ENCODE results near the gene ETV3L.
A peak's percentile ranks its signal among the peaks of the same experiment; 100 is the strongest.

Gene ETV3L

GRCh38 chr1:157108448-157108847 is 8.8 kb upstream of the ETV3L start:
- no peaks in the 10 kb centered on the region for H3K36me3 ChIP-seq (ENCODE audit: insufficient read depth)
- H3K27ac ChIP-seq, result no peak overlapping the region
- H4K20me1 ChIP-seq (ENCODE audit: insufficient read depth), result no peaks in the 10 kb centered on the region
- no peak overlapping the region for H3K9ac ChIP-seq
- no peak overlapping the region for H3K4me2 ChIP-seq
- H3K27me3 ChIP-seq (ENCODE audit: insufficient read depth, low read depth), result peaks cover 5% of the 10 kb centered on the region; the same call in 1 of the 2 replicates
- TF ChIP-seq, protein P1, sequence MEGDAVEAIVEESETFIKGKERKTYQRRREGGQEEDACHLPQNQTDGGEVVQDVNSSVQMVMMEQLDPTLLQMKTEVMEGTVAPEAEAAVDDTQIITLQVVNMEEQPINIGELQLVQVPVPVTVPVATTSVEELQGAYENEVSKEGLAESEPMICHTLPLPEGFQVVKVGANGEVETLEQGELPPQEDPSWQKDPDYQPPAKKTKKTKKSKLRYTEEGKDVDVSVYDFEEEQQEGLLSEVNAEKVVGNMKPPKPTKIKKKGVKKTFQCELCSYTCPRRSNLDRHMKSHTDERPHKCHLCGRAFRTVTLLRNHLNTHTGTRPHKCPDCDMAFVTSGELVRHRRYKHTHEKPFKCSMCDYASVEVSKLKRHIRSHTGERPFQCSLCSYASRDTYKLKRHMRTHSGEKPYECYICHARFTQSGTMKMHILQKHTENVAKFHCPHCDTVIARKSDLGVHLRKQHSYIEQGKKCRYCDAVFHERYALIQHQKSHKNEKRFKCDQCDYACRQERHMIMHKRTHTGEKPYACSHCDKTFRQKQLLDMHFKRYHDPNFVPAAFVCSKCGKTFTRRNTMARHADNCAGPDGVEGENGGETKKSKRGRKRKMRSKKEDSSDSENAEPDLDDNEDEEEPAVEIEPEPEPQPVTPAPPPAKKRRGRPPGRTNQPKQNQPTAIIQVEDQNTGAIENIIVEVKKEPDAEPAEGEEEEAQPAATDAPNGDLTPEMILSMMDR (conservative IDR thresholded peaks at IDR 0.05; ENCODE audit: low read depth, low read length), result no peak
- no peaks in the 10 kb centered on the region for H3K79me2 ChIP-seq (ENCODE audit: insufficient read depth, low read depth)
- H3K4me3 ChIP-seq (IDR thresholded peaks at IDR 0.05; ENCODE audit: insufficient read depth, low read depth, low read length), result no peak overlapping the region
- H3K4me1 ChIP-seq (ENCODE audit: low read depth, poor library complexity, severe bottlenecking), result peaks cover 10% of the 10 kb centered on the region
- no peak overlapping the region for H2AFZ ChIP-seq (ENCODE audit: low read depth)

DNA sequence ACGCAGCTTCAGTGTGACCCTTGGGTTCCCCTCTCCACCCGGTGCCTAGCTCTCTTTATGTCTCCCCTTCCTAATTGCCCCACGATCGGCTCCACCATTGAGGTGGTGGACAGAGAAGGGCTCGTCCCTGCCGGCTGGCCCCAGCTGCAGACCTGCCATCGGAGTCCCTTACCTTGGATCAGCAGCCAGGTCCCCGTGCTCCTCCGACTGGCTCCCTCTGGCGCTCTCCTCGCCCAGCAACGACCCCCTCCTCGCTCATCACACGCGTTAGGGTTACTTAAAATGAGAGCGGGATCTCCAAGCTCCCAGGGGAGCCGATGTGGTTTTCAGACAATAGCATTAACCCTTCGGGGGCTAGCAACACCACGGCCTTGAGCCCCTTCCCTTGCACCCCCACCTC is 8.1 kb upstream of the ETV3L start:
- no peak overlapping the region for H3K27ac ChIP-seq
- H3K79me2 ChIP-seq (ENCODE audit: insufficient read depth, low read depth), result no peaks in the 10 kb centered on the region
- no peaks in the 10 kb centered on the region for H3K36me3 ChIP-seq (ENCODE audit: insufficient read depth)
- H2AFZ ChIP-seq (ENCODE audit: low read depth), result no peak overlapping the region
- H3K9ac ChIP-seq, result no peak overlapping the region
- H3K4me1 ChIP-seq (ENCODE audit: low read depth, poor library complexity, severe bottlenecking), result peaks cover 10% of the 10 kb centered on the region
- peaks cover 5% of the 10 kb centered on the region; the same call in 1 of the 2 replicates for H3K27me3 ChIP-seq (ENCODE audit: insufficient read depth, low read depth)
- no peak overlapping the region for H3K4me2 ChIP-seq
- TF ChIP-seq, protein P1 (conservative IDR thresholded peaks at IDR 0.05; ENCODE audit: low read depth, low read length), result no peak
- H4K20me1 ChIP-seq (ENCODE audit: insufficient read depth), result no peaks in the 10 kb centered on the region
- H3K4me3 ChIP-seq (IDR thresholded peaks at IDR 0.05; ENCODE audit: insufficient read depth, low read depth, low read length), result no peak overlapping the region

- Histone ChIP-seq H3K4me1 (ENCODE audit: low read depth, poor library complexity, severe bottlenecking) (peaks cover 10% of the 10 kb centered on the region), H3K4me3 (IDR thresholded peaks at IDR 0.05; ENCODE audit: insufficient read depth, low read depth, low read length) (no peak overlapping the region), H3K27ac (no peak overlapping the region), H2AFZ (ENCODE audit: low read depth) (peak overlapping the region; percentile 19; the same call in 1 of the 2 replicates), H3K79me2 (ENCODE audit: insufficient read depth, low read depth) (no peaks in the 10 kb centered on the region), H3K27me3 (ENCODE audit: insufficient read depth, low read depth) (peaks cover 5% of the 10 kb centered on the region; the same call in 1 of the 2 replicates), H3K36me3 (ENCODE audit: insufficient read depth) (no peaks in the 10 kb centered on the region), H4K20me1 (ENCODE audit: insufficient read depth) (no peaks in the 10 kb centered on the region), H3K9ac (no peak overlapping the region), H3K4me2 (no peak overlapping the region)
- TF ChIP-seq, protein P1 (conservative IDR thresholded peaks at IDR 0.05; ENCODE audit: low read depth, low read length), result no peak
Measured at GRCh38 chr1:157106813-157107189, 7.2 kb upstream of the ETV3L start.

DNA sequence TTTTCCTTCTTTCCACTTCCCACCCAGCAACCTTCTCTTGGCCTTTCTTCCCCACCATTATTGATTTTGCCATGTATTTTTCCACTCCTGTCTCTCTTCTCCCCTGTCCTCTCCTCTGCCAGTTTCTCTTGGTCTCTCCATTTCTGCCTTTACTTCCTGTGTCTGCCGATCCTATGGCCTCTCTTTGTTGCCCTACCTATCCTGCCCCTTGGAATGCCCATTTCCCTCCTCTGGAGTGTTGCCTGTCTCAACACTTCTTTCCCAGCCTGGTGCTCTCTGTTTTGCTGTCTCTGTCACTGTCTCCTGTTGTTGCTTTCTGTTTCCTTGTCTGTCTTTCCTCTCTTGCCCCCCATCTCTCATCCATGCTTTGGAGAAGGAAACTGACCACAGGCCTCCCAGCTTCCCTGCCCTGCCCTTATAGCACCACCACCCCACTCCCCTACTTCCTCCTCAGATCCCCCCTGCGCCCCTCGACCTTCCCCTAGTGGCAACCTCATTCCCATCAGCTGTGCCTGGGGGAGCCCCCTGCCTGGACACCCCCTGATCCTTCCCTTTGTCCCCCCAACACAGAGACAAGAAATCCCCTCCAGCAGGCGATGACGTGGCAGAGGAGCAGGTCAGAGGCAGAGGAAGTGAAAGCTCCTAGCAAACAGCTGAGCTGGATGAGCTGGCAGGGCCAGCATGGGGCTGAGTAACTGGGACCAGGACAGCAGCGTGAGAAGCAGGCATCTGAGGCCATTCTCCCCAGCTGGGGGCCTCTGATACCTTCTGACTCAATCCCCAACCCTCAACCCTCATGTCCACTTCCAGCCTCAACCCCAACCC is 6.6 kb upstream of the ETV3L start:
- Histone ChIP-seq H3K79me2 (ENCODE audit: insufficient read depth, low read depth) (no peaks in the 10 kb centered on the region), H4K20me1 (ENCODE audit: insufficient read depth) (no peaks in the 10 kb centered on the region), H3K4me3 (IDR thresholded peaks at IDR 0.05; ENCODE audit: insufficient read depth, low read depth, low read length) (no peak overlapping the region), H3K36me3 (ENCODE audit: insufficient read depth) (no peaks in the 10 kb centered on the region), H3K27ac (no peak overlapping the region), H3K9ac (no peak overlapping the region), H3K4me2 (no peak overlapping the region), H3K4me1 (ENCODE audit: low read depth, poor library complexity, severe bottlenecking) (peaks cover 10% of the 10 kb centered on the region), H3K27me3 (ENCODE audit: insufficient read depth, low read depth) (peaks cover 5% of the 10 kb centered on the region; the same call in 1 of the 2 replicates), H2AFZ (ENCODE audit: low read depth) (peak overlapping the region; percentile 19)
- TF ChIP-seq, protein P1 (conservative IDR thresholded peaks at IDR 0.05; ENCODE audit: low read depth, low read length), result no peak

Measured in KMS-11 (cell line).